Panc1 (cell line): ENCODE measurements around the gene LATS2.

Experiments used
- CTCF ChIP-seq: fragments of 450-650 bp; IDR thresholded peaks from 2 replicates; pipeline ENCODE4 v1.5.1; 2017; ENCODE audit warnings: mild to moderate bottlenecking
- POLR2AphosphoS5 ChIP-seq: IDR thresholded peaks from 2 replicates; pipeline ENCODE4 v1.6.1; 2012; ENCODE audit warnings: mild to moderate bottlenecking, low read depth, low read length, moderate library complexity
- TCF7L2 ChIP-seq: IDR thresholded peaks from 2 replicates; pipeline ENCODE4 v1.6.1; 2011; ENCODE audit warnings: mild to moderate bottlenecking, low read depth, low read length, inconsistent platforms

GRCh38 chr13:21075011-21075378, 13.6 kb upstream of the LATS2 start:
- no peak for TF ChIP-seq TCF7L2
- TF ChIP-seq CTCF = no peak
- no peak for TF ChIP-seq POLR2AphosphoS5
